Activated CD4-positive, alpha-beta T cell treated with anti-CD3 and anti-CD28 coated beads for 1 hour (primary cell): ENCODE measurements around the gene WTAP.
A peak's percentile ranks its signal among the peaks of the same experiment; 100 is the strongest.
"Not testable (repeated sequence)": the region's sequence is repeated elsewhere in the genome, so short reads cannot be mapped to it uniquely, and the experiment has no call there.

Experiments
- DNase-seq: peaks from one replicate; pipeline ENCODE4 v3.0.0-alpha.2; 2020

The WTAP gene

DNA sequence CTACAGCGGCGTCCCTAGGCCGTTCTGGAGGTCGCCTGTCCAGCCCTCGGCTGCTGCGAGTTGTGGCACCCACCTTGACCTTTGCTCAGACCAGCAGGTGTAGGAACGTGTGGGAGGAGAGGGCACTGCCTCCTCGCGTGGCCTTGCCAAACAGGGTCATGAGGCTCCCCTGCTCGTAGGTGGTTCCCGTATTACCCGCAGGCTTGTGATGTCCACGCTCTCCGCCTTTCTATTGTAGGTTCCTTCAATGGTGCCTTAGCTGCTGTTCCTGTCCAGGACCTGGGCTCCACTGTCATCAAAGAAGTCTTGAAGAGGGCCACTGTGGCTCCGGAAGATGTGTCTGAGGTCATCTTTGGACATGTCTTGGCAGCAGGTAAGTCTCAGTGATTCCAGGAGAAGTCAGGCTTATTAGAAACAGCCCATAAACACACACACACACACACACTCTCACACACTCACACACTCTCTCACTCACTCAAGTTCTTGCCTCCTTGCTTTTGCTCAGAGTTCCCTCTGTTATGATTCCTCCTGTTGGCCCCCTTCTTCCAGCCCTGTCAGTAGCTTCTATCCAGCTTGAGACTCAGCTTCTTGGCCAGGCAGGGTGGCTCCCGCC is 35.5 kb downstream of the WTAP start:
- DNase-seq: no peak

DNA sequence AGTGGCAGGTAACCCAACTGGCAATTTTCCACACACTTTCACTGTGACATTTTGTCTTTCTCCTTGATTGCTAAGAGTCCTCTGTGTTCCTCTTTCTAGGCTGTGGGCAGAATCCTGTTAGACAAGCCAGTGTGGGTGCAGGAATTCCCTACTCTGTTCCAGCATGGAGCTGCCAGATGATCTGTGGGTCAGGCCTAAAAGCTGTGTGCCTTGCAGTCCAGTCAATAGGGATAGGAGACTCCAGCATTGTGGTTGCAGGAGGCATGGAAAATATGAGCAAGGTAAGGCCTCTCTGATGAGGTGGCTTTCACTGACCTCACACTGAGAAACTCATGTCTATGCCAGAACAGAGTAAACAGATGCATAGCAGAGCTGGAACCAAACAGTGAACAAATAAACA is 39.6 kb downstream of the WTAP start:
- no peak for DNase-seq

DNA sequence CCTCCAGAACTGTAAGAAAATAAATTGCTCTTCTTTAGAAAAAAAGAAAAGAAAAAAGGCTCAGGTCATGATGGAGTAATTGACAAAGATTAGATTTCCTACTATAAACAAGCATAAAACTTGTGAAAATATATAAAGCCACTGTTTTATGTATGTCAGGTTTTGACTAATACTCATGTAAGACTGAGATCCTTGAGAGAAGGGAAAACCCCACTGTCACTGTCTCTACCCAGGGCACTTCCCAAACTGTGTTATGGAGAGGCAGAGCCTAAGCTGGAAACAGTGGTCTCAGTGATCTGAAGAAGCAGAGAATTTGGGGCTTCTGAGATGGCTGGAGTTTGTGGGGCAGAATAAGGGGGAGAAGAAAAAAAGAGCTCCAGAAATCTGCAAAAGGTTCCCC is 42.2 kb downstream of the WTAP start:
- no peak for DNase-seq

DNA sequence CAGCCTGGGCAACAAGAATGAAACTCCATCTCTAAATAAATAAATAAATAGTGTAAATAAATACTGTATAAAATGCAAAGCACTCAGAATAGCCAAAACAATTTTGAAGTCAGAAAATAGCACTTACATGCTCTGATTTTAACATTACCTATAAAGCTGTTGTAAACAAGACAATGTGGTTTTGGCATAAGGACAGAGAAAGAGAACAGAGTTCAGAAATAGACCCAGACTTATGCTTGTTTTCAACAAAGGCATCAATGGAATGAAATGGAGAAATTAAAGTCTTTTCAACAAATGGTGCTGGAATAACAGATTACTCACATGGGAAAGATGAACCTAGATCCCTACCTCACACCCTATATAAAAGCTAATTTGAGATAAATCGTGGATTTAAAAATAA is 44.9 kb downstream of the WTAP start:
- DNase-seq: no peak

DNA sequence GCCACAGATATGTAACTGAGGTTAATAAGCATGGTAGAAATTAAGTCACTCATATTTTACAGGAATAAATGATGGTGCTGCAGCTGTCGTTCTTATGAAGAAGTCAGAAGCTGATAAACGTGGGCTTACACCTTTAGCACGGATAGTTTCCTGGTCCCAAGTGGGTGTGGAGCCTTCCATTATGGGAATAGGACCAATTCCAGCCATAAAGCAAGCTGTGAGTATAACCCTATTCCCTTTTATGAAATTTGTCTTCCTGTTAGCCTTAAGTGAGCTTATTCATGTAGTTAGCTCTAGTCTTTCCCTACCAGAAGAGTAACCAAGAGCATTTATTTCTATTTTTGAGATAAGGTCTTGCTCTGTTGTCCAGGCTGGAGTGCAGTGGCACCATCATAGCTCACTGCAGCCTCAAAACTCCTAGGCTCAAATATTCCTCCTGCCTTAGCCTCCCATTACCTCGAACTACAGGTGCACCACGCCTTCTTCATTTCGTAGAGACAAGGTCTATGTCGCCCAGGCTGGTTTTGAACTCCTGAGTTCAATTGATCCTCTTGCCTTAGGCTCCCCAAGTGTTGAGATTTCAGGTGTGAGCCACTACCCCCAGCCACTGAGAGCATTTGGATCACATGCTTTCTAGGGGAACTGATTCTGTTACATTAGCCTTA is 50.1 kb downstream of the WTAP start:
- no peak for DNase-seq

DNA sequence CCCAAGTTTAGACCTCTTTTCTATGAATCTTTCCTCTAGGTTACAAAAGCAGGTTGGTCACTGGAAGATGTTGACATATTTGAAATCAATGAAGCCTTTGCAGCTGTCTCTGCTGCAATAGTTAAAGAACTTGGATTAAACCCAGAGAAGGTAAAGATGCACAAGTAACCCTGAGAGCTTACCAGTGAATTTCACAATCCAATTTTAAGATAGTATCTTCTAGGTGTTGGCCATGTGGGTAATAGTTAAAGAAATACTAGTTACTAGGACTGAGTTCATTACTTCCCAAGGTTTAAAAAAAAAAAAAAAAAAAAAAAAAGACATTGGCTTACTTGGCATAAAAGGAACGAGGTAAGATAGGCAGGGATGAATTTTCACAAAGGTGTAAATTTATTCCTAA is 50.8 kb downstream of the WTAP start:
- no peak for DNase-seq

DNA sequence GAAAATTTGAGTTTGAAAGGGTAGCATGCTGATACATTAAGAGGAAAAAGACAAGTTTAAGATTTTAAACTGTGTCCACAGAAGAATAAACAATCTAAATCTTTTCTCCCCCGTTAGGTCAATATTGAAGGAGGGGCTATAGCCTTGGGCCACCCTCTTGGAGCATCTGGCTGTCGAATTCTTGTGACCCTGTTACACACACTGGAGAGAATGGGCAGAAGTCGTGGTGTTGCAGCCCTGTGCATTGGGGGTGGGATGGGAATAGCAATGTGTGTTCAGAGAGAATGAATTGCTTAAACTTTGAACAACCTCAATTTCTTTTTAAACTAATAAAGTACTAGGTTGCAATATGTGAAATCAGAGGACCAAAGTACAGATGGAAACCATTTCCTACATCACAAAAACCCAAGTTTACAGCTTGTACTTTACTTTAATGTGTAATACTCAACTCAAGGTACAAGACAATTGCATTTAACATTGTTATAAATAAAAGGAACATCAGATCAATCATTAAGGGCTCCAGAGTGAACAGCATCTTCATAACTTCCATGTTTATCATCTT is 51.3 kb downstream of the WTAP start:
- DNase-seq: no peak

DNA sequence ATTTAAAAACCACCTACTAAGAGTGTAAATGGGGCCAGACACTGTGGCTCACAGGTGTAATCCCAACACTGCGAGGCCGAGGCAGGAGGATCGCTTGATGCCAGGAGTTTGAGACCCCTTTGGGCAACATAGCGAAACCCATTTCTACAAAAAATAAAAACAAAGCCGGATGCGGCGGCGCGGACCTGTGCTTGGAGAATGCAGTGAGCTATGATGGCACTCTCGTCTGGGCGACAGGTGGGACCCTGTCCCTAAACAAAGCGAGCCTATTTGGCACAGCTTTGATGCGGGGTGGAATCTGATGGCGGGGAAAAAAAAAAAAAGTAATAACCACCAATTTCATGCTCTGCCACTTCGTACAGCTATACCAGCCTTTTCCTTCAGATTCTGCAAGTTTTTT is 61.0 kb downstream of the WTAP start:
- no peak for DNase-seq

DNA sequence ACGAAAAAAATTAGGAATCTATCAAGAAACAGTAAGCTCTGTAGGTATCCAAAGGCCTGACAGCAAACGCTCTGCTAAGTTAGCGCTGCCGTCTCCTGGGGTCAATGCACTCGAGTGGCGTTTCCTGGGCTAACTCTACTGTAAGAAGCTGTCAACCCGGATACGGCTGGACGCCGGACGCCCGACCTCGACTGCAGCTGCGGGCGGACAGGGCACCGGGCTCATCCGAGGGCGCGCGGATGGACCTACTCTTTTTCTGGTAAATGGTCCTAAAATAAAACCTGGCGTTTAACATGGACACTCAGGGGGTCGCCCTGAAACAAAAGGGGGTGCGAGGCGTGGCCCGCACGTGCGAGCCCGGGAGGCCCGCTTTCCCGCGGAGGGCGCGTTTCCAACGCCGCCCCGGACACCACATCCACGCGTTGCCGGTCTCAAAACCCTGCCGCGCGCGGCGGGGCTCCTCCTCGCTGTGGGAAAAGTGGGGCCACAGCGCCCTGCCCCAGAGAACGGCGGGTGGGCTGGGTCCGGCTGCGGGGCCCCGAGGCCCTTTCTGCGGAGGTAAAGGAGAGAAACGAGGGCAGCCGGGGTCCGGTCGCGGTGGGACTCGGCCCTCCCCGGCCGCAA is 61.6 kb downstream of the WTAP start:
- no peak for DNase-seq

DNA sequence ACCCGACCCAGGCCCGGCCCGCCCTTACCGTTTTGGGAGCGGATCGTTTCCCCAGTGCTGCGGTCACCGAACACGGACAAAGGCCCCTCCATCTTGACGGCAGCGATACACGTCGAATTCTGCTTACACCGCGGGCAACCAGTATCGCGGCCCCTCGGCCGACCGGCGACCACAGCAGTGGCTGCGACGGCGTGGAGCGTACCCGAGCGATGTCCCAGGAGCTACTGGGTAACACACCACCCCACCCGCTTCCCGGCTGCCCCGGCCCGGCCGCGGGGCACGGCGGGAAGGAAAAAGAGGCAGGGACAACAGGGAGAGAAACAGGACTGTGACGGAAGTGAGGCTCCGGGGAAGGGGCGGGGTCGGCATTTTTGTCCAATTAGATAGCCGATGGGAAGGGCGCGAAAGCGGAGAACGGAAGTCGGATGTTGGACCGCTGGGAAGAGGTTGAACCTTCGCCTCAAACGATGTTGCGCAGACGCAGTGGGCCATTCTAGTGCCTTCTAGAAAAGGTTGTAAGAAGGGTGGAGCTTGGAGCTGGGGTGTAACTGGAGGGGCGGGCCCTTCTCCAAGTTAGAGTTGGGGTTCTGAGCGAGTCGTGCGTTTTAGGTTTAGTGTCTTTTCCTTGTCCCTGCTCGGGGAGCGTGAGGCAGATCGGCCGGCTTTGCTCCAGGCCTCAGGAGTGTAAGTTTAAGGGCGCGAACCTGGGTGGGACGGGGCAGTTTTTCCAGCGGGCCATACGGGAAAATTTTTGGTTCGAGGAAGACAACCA is 62.3 kb downstream of the WTAP start, which contains the start of gene TCP1:
TCP1 (minus strand) TSS at position 226 of the 772 bp plus-strand sequence; CDS start at position 92, 134 bp downstream.
- DNase-seq: peak; percentile 98

DNA sequence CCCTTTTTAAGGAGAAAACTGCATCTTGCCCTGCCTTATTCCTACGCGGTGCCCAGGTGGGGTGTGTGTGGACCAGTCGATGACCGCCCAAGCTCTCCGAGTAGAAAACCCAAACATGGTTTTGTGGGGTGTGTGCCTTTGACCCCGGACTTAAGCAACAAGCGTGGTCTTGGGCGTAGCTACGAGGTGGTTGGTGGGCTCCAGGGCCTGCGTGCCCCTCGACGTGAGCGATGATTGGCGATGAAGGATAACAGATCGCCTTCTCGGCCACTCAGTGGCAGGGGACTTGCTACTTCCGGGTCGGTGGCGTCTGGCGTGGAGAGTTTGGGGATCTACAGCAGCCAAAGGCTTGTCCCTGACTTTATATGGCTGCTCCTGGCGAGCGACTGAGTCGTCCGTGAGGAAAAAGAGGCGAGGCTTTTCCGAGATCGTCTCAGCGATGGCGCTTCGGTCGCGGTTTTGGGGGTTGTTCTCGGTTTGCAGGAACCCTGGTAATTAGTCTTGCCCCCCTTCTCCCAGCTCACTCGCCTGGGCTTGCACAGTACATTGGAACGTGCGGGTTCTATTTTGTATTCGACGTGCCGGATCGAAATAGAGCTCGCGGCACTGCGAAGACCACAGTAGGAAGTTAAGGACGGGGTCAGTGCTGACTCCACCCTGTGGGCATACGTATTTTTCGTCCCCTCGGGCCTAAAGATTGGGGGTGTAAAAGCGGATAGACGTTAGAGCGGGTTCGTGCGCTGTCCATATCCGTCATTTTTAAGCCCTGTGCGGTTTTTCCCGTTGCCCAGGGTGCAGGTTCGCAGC is 63.0 kb downstream of the WTAP start, which contains the start of gene MRPL18:
MRPL18 (plus strand) TSS at position 319 of the 807 bp plus-strand sequence; CDS start at position 440, 121 bp downstream.
- DNase-seq: peak; percentile 76

DNA sequence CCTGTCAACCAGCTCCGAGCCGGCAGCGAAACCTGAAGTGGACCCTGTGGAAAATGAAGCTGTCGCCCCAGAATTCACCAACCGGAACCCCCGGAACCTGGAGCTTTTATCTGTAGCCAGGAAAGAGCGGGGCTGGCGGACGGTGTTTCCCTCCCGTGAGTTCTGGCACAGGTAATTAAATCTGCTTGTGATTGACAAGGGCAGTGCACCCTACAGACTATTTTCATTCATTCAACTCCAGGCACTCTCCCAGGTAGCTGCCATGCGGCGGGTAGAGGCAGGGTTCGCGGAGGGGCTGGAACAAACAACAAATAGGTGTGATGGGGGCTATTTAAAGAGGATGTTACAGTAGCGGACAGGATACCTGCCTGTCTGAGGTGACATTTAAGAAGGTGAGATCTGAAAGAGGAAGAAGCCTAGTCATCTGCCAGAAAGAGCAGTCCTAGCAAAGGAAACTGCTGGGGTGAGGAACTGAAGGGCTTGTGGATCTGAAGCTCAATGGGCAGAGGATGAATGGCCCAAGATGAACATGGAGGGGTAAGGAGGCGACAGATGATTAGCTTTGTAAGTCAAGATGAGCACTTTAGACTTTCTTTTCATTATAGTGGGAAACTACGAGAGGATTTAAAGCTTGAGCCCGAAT is 63.8 kb downstream of the WTAP start:
- no peak for DNase-seq

DNA sequence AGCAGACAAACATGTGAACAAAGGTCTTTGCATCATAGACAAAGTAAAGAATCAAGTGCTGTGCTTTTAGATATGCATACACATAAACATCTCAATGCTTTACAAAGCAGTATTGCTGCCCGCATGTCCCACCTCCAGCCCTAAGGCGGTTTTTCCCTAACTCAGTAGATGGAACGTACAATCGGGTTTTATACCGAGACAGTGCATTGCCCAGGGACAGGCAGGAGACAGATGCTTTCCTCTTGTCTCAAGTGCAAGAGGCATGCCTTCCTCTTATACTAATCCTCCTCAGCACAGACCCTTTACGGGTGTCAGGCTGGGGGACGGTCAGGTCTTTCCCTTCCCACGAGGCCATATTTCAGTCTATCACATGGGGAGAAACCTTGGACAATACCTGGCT is 67.7 kb downstream of the WTAP start:
- not testable (repeated sequence) for DNase-seq

DNA sequence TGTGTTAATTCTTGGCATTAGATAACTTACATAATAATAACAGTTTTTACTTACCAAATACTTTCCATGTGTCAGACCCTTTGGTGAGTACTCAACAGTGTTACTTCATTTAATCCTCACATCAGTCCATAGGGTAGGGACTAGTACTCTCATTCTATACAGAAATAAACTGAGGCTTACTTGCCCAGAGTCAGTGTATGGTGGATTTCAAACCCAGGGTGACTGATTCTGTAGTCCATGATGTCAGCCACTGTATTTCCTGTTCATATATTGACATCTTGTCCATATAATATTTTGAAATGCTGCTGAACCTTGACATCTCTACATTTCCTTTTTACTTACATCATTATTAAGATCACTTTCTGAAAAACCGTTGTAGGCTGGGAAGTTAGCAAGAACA is 70.2 kb downstream of the WTAP start:
- DNase-seq: no peak

DNA sequence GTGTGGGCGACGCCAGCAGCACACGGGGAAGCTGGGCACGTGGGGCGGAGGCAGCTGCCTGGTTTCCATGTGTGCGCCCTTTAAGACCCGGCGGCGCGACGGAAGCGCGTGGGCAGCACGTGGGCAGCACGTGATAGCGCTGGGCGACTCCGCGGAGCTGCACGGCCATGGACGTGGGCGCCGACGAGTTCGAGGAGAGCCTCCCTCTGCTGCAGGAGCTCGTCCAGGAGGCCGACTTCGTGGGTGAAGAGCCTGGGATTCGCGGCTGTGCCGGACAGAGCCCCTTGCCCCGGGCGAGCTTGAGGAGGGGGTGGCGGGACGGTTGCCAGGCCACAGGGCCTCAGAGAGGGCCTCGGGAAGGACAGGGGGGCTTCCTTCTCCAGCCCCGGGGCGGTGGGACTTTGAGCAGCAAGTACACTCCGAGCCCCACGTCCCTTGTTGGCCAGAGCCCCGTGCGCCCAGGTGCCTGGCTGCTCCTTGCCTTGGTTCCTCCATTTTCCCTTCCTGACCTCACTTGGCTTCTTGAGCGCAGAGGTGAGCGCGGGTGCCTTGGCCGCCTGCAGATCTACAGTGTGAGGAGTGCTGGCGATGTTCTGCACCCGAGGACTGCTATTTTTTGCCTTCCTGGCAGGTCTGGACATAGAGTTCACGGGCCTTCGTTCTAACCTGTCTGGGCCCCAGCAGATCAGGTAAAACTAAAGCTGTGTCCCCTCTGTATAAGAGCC is 73.0 kb downstream of the WTAP start, which contains the start of gene PNLDC1:
PNLDC1 (plus strand) TSS at position 136 of the 725 bp plus-strand sequence; CDS start at position 168, 32 bp downstream.
- DNase-seq: no peak

DNA sequence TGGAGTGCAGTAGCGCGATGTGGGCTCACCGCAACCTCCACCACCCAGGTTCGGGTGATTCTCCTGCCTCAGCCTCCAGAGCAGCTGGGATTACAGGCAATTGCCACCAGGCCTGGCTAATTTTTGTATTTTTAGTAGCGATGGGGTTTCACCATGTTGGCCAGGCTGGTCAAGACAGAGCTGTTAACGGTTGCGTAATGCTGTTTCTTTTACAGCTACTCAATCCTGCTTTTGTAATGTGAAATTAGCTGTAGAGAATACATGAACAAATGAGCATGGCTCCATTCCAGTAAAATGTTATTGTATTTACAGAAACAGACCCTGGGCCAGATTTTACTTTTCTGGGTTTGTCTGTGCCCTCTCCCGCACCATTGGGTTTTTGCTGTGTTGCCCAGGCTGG is 74.6 kb downstream of the WTAP start:
- no peak for DNase-seq

DNA sequence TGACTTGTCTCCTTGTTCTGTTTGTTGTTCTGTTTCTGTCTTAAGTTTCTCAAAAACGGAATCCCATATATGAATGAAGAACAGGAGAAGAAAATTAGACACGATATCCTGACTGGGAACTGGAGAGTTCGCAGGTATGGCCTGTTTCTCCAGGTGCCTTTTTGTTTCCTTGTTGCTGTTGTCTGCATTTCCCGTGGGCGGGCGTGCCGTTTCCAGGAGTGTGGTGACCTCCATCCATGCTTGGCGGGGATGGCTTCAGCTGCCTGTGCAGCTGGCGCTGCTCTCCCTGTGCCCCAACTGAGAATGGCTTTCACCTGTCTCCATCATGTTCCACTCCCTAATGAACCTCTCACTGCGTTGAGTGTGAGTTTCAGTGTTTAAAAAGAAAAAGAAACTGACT is 77.2 kb downstream of the WTAP start:
- DNase-seq: no peak

DNA sequence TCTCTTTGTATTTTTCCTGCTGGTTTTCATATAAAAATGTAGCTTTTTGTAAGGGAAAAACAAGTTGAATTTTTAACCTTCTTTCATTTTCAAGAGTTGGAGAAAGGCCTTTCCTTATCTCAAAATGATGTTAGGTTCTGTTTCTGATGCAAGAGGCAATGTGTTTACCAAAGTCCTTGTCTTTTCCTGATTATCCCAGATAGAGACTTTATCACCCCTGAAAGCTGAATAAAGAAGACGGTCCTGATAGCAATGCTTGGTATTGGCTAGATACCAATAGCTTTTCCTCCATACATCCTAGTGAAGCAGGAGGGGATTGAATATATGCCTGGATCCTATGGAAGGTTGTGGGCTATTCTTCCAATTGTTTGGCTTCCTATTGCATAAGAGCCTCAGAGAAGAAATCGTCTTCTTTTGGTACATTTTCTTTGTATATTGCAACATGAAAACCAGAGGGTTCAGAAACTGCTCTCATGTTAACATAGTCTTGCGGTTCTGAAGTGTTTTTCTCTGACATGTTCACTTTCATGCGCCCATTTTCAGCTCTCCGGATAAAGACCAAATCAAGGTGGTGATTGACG is 78.2 kb downstream of the WTAP start:
- DNase-seq: no peak
